ENCODE data around the gene EXT2. TPM values are rescaled to one million over a fixed set of nuclear protein-coding genes. Genes with fewer than 3 reads are reported as not detected.
A peak's percentile ranks its signal among the peaks of the same experiment; 100 is the strongest.

Gene EXT2
- total RNA-seq, 6 experiments from 2014 or later = 105 to 130 (median 118) TPM

- no peak for DNase-seq
- H3K27me3 Mint-ChIP-seq (ENCODE audit: insufficient read depth) = peaks cover 9% of the 10 kb centered on the region
- no peaks in the 10 kb centered on the region; the same call in 1 of the 2 replicates for H3K36me3 Mint-ChIP-seq (ENCODE audit: low read depth)
- H3K9me3 Mint-ChIP-seq = no peaks in the 10 kb centered on the region
- H3K27ac Mint-ChIP-seq = no peak overlapping the region
- no peak for TF ChIP-seq CTCF (IDR thresholded peaks at IDR 0.05)
- H3K4me3 Mint-ChIP-seq = no peak overlapping the region
- H3K4me1 Mint-ChIP-seq (ENCODE audit: low read depth) = peaks cover 27% of the 10 kb centered on the region
These were observed 173.2 kb downstream of the EXT2 start for GRCh38 chr11:44268614-44269080.

- Mint-ChIP-seq H3K4me1 (ENCODE audit: low read depth) (peaks cover 27% of the 10 kb centered on the region), H3K27ac (peak overlapping the region; percentile 86), H3K9me3 (no peaks in the 10 kb centered on the region), H3K36me3 (ENCODE audit: low read depth) (no peaks in the 10 kb centered on the region; the same call in 1 of the 2 replicates), H3K27me3 (ENCODE audit: insufficient read depth) (peaks cover 9% of the 10 kb centered on the region), H3K4me3 (peak overlapping the region; percentile 75; the same call in 1 of the 2 replicates)
- TF ChIP-seq CTCF (IDR thresholded peaks at IDR 0.05) = no peak
- DNase-seq = no peak
These were observed 174.2 kb downstream of the EXT2 start for GRCh38 chr11:44269369-44270351.

- Mint-ChIP-seq H3K4me3 (peak overlapping the region; percentile 75; the same call in 1 of the 2 replicates), H3K9me3 (no peaks in the 10 kb centered on the region), H3K4me1 (ENCODE audit: low read depth) (peaks cover 27% of the 10 kb centered on the region), H3K27ac (peak overlapping the region; percentile 86; the same call in 1 of the 2 replicates), H3K36me3 (ENCODE audit: low read depth) (no peaks in the 10 kb centered on the region; the same call in 1 of the 2 replicates), H3K27me3 (ENCODE audit: insufficient read depth) (peaks cover 13% of the 10 kb centered on the region)
- TF ChIP-seq CTCF (IDR thresholded peaks at IDR 0.05) = no peak
- no peak for DNase-seq
These were observed 175.2 kb downstream of the EXT2 start for GRCh38 chr11:44270403-44271273.

- Mint-ChIP-seq H3K9me3 (no peaks in the 10 kb centered on the region), H3K4me1 (ENCODE audit: low read depth) (peaks cover 27% of the 10 kb centered on the region), H3K36me3 (ENCODE audit: low read depth) (no peaks in the 10 kb centered on the region; the same call in 1 of the 2 replicates), H3K27ac (no peak overlapping the region), H3K27me3 (ENCODE audit: insufficient read depth) (peaks cover 14% of the 10 kb centered on the region), H3K4me3 (no peak overlapping the region)
- TF ChIP-seq CTCF (IDR thresholded peaks at IDR 0.05) = no peak
- no peak for DNase-seq
These were observed 175.8 kb downstream of the EXT2 start for GRCh38 chr11:44271286-44271685.

GRCh38 chr11:44274404-44274803 is 178.9 kb downstream of the EXT2 start:
- TF ChIP-seq CTCF (IDR thresholded peaks at IDR 0.05) = no peak
- Mint-ChIP-seq H3K4me3 (no peak overlapping the region), H3K4me1 (ENCODE audit: low read depth) (peaks cover 11% of the 10 kb centered on the region), H3K27ac (no peak overlapping the region), H3K27me3 (ENCODE audit: insufficient read depth) (peaks cover 22% of the 10 kb centered on the region), H3K36me3 (ENCODE audit: low read depth) (no peaks in the 10 kb centered on the region; the same call in 1 of the 2 replicates), H3K9me3 (no peaks in the 10 kb centered on the region)
- DNase-seq = no peak

All from HFFc6 (cell line).